ENCODE data around the gene ADH1B. TPM values are rescaled to one million over a fixed set of nuclear protein-coding genes. Genes with fewer than 3 reads are reported as not detected.
"Not testable (repeated sequence)": the region's sequence is repeated elsewhere in the genome, so short reads cannot be mapped to it uniquely, and the experiment has no call there.

Gene ADH1B
- not detected in 2 replicates for total RNA-seq (2014; rRNA removed; shearing (Covaris generic); ENCODE audit: low replicate concordance)

DNA sequence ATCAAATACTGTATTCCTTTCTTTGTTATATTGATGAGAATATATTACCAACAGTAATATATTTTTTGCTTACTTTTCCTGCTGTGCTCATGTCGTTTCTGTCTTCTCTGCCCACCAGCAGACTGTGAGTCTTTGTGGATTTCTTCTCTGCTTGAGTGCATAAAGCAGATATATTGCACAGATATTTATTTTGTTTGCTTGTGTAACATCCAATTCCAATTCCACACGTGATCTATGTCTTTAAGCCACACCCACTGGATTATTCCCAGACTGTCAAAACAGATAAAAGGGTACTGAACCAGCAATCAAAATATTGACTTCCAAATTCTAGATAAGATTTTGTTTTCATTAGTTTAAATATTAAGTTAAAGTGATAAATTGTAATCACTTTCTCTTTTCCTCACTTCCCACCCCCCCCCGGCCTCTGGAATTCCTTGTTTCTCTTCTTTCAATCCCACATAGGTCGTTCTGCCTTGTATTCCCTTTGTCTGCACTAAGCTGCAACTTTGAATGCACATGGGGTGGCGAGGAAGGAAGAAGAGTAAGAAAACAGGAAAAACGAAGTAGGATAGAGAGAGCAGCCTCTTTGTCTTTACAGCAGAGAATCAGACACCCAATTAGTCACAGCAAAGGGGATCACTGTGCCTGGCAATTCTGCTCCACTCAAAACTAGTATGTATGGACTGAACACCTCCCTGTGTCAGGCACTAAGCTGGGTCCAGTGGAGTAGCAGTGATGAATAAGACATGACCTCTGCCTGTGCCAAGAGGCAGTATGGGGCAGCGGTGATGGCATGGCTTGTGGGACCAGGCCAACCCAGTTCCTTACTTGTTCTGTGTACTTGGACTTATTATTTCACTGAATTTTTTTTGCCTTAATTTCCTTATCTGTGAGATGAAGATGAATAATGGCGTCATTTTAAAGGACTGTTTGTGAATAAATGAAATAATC, at the start of gene ADH1B:
Gene ADH1B, minus strand, starts transcription at position 161 of the 951 bp plus-strand sequence. Its CDS starts 70 bp downstream, at position 91.
- Histone ChIP-seq H3K27me3 (no peaks in the 10 kb centered on the region), H3K9me3 (no peaks in the 10 kb centered on the region), H3K4me3 (no peak within 1 kb of the TSS), H3K36me3 (no peaks in the 10 kb centered on the region)
- no peak for DNase-seq

DNA sequence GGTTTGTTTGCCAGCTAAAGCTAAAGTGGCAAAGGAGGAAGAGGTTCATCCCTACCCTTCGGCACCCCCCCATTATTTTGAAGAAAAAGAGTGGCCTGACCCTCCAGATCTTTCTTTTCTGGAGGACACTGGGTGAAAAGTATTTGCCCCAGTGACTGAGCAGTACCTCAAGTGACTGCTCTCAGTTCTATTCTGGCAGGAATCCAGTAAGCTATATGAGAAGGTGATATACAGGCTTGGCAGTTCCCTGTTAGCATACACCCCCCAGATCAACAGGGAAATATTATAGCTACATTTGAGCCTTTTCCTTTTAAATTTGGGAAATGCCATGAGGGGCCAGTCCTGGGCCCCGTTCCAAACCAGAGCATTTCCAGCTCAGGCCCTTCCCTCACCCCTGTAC, 46.6 kb upstream of the ADH1B start:
- DNase-seq, H3K36me3 ChIP-seq, H3K27me3 ChIP-seq, H3K4me3 ChIP-seq, H3K9me3 ChIP-seq: not testable (repeated sequence)

GRCh38 chr4:99366491-99366890, 45.3 kb upstream of the ADH1B start:
- H3K27me3 ChIP-seq: no peaks in the 10 kb centered on the region
- DNase-seq: no peak
- H3K36me3 ChIP-seq: no peaks in the 10 kb centered on the region
- H3K4me3 ChIP-seq: no peak overlapping the region
- H3K9me3 ChIP-seq: no peaks in the 10 kb centered on the region; the same call in 1 of the 2 replicates

DNA sequence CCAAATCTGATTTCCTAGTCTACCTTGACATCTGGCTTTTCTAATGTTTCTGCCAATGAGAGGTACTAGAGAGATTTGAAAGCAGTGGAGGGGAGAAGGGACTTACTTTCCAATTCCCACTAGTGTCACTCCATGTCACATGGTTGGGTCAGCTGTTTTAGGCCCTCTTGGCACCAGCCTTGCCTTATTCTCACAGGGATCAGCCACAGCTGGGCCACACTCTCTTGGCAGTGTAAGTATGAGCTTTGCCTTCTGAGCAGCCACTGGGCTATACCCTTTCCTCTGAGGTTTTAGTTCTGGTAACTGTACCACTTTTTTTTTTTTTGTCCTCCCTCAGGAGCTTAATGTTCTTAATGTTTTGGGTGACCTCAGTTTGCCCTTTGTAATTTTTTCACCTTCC, 41.6 kb upstream of the ADH1B start:
- DNase-seq: no peak
- no peaks in the 10 kb centered on the region; the same call in 1 of the 2 replicates for H3K9me3 ChIP-seq
- H3K36me3 ChIP-seq: no peaks in the 10 kb centered on the region
- no peak overlapping the region for H3K4me3 ChIP-seq
- H3K27me3 ChIP-seq: no peaks in the 10 kb centered on the region

DNA sequence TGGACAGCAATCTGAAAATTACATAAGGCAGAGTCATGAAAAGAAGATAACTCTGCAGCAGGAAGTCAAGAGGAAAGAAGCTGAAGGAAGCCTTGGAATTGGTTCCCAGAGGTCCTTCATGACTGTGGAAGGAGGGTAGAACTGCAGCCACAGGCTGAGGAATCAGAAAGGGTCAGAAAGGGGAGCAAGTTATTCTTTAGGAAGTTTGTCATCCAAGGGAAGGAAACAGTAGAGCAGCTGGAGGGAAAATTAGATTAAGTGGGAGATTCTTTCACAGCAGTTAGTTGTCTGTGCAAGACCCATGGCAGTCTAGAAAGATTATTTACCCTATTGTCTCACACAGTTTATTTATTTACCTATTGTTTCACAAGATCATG, 40.7 kb upstream of the ADH1B start:
- H3K36me3 ChIP-seq: no peaks in the 10 kb centered on the region
- no peaks in the 10 kb centered on the region; the same call in 1 of the 2 replicates for H3K9me3 ChIP-seq
- H3K4me3 ChIP-seq: no peak overlapping the region
- no peaks in the 10 kb centered on the region for H3K27me3 ChIP-seq
- no peak for DNase-seq

DNA sequence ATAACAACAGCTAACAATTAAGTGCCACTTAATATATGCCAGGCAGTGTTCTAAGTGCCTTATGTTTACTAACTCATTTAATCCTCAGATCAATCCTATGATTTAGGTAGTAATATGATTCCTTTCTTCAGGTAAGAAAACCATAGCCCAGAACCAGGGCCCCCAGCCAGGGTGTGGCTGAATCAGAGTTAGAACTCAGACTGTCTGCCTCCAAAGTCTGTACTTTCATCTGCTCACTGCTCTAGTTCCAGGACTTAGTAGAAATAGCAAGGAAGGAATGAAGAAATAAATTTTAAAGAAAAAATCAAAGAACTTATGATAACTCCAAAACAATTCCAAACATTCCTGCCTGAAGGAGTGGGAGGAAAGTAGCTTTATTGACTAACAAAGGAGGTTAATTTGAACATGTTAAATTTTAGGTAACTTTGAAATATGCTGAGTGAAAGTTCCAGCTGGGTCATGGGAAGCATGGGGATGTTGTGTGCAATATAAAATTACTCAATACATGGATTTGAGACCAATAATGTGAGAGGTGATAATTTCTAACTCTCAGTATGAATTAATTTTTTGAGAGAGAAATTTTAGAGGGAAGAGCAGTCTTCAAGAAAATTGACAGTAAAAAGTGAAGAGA, 40.2 kb upstream of the ADH1B start:
- Histone ChIP-seq H3K27me3 (no peaks in the 10 kb centered on the region), H3K9me3 (no peaks in the 10 kb centered on the region; the same call in 1 of the 2 replicates), H3K4me3 (no peak overlapping the region), H3K36me3 (no peaks in the 10 kb centered on the region)
- no peak for DNase-seq

DNA sequence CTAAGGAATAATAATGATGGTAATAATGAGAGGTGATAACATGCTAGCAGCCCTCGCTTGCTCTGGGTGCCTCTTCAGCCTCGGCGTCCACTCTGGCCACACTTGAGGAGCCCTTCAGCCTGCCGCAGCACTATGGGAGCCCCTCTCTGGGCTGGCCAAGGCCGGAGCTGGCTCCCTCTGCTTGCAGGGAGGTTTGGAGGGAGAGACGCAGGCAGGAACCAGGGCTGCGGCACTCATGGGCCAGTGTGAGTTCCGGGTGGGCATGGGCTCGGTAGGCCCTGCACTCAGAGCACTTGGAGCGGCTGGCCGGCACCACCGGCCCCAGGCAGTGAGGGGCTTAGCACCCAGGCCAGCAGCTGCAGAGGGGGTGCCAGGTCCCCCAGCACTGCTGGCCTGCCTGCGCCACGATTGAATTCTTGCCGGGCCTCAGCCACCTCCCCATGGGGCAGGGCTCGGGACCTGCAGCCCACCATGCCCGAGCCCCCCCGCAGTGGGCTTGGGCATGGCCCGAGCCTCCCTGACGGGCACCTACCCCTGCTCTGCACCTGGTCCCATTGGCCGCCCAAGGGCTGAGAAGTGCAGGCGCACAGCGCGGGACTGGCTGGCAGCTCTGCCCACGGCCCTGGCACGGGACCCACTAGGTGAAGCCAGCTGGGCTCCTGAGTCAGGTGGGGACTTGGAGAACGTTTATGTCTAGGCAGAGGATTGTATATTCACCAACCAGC, 38.4 kb upstream of the ADH1B start:
- Histone ChIP-seq H3K36me3 (no peaks in the 10 kb centered on the region), H3K4me3 (no peak overlapping the region)
- DNase-seq: no peak

DNA sequence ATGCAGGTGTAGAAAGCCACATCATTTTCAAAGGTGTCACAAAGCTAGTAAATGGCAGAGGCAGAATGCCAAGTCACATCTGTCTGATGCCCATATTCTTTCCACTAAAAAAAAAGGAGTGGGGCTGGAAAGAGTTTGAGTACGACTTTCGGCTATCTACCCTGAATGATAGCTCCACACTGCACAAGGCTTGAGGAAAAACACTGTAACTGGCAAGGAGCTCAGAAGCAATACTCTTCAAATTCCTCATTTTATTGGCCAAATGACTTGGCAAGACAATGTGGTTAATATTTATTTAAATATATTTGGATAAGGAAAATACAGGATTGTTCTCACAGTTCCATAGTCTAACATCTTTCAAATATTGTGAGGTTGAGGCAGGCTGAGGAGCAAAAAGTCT, 36.7 kb upstream of the ADH1B start:
- DNase-seq: no peak
- no peaks in the 10 kb centered on the region for H3K27me3 ChIP-seq
- H3K9me3 ChIP-seq: no peaks in the 10 kb centered on the region

More for the DNA sequence above, 38.4 kb upstream of the ADH1B start:
- Histone ChIP-seq H3K9me3 (no peaks in the 10 kb centered on the region), H3K27me3 (no peaks in the 10 kb centered on the region)

GRCh38 chr4:99356992-99357391, 35.8 kb upstream of the ADH1B start:
- Histone ChIP-seq H3K4me3 (no peak overlapping the region), H3K36me3 (no peaks in the 10 kb centered on the region), H3K9me3 (no peaks in the 10 kb centered on the region), H3K27me3 (no peaks in the 10 kb centered on the region)
- DNase-seq: no peak

More for the DNA sequence above, 36.7 kb upstream of the ADH1B start:
- no peaks in the 10 kb centered on the region for H3K36me3 ChIP-seq
- no peak overlapping the region for H3K4me3 ChIP-seq

GRCh38 chr4:99356149-99356548, 34.9 kb upstream of the ADH1B start:
- not testable (repeated sequence) for DNase-seq, H3K36me3 ChIP-seq, H3K27me3 ChIP-seq, H3K9me3 ChIP-seq, H3K4me3 ChIP-seq

- Histone ChIP-seq H3K4me3 (no peak within 1 kb of the TSS), H3K9me3 (no peaks in the 10 kb centered on the region), H3K36me3 (no peaks in the 10 kb centered on the region), H3K27me3 (no peaks in the 10 kb centered on the region)
- no peak for DNase-seq
These were observed 31.7 kb upstream of the ADH1B start, which contains the start of gene ADH1C for GRCh38 chr4:99352602-99353537. ADH1C (minus strand) TSS chr4:99352746; CDS start chr4:99352675, 71 bp downstream.

DNA sequence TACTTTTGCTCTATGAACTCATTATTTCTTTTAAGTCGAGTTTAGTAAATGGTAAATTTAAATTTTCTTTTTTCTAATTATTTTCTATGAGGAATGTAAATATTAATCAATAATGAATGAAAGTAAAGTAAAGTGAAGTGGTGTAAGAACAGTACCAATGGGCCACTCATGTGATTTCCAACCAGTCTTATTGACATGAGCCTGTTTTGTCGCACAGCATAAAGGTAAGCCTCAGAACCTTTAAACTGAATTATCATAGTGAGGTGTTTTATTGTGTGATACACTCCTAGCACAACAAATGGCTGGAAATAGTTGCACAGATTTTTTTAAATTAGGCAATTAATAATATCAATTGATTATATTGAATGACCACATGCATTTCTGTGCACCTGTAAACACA, 30.3 kb upstream of the ADH1B start:
- Histone ChIP-seq H3K9me3 (no peaks in the 10 kb centered on the region), H3K27me3 (no peaks in the 10 kb centered on the region), H3K4me3 (no peak overlapping the region), H3K36me3 (no peaks in the 10 kb centered on the region)
- DNase-seq: no peak

DNA sequence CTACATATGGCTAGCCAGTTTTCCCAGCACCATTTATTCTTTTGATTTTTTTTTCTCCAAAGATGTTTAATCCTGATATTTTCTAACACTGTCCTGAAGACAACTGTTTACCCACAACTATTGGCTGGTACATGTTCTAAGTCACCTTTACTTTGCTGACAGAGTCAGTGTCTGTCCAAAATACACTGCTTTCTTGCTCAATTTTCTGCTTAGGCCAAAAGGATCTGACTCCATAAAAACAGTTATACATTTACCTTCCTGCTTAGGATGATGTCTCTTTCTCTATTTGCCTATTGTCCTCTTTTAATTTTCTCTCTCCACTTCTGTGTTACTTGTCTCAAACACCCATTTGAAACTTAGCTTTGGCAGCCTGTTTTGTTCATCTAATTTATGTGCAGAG, 28.1 kb upstream of the ADH1B start:
- H3K4me3 ChIP-seq: no peak overlapping the region
- no peaks in the 10 kb centered on the region for H3K9me3 ChIP-seq
- H3K36me3 ChIP-seq: no peaks in the 10 kb centered on the region
- H3K27me3 ChIP-seq: no peaks in the 10 kb centered on the region
- no peak for DNase-seq

- H3K9me3 ChIP-seq, H3K27me3 ChIP-seq, H3K36me3 ChIP-seq, H3K4me3 ChIP-seq, DNase-seq: not testable (repeated sequence)
These were observed 21.4 kb upstream of the ADH1B start for GRCh38 chr4:99342624-99343023.

- no peak for DNase-seq
- H3K4me3 ChIP-seq: no peak overlapping the region
- H3K27me3 ChIP-seq: no peaks in the 10 kb centered on the region
- H3K36me3 ChIP-seq: no peaks in the 10 kb centered on the region
- no peaks in the 10 kb centered on the region for H3K9me3 ChIP-seq
These were observed 20.2 kb upstream of the ADH1B start for GRCh38 chr4:99341426-99341825.

GRCh38 chr4:99339172-99339571, 18.0 kb upstream of the ADH1B start:
- no peak for DNase-seq
- no peaks in the 10 kb centered on the region for H3K36me3 ChIP-seq
- H3K4me3 ChIP-seq: no peak overlapping the region
- no peaks in the 10 kb centered on the region for H3K9me3 ChIP-seq
- no peaks in the 10 kb centered on the region for H3K27me3 ChIP-seq

Measured in MG63 (cell line).